HG03060 (cell line): ENCODE results near the gene ADAMTS16.

Experiments
- ATAC-seq: cut with Tn5 transposase; IDR thresholded peaks from one replicate; pipeline ENCODE4 v1.9.1; 2021; ENCODE audit warnings: low read depth, moderate number of reproducible peaks; ENCODE audit not compliant: unreplicated experiment

ADAMTS16 gene

GRCh38 chr5:5332287-5332686 is 192.2 kb downstream of the ADAMTS16 start:
- ATAC-seq: no peak

DNA sequence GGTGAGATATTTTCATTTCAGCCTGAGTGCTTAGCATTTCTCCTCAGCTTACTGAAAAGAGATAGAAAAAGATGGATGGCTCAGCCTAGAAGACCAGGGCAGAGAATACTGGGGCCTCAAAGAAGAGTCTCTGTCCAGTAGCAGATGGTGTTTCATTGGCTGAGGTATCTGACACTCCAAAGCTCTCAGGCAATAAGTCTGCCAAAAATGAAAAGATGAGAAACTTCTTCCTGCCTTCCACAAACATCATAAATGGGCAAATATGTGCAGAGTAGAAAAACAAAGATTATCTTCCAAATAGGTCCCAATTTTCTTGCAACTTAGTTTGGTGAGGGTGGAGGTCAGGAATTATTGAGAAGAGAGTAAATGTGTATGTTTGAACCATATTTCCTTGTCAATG is 195.0 kb downstream of the ADAMTS16 start:
- ATAC-seq: no peak

DNA sequence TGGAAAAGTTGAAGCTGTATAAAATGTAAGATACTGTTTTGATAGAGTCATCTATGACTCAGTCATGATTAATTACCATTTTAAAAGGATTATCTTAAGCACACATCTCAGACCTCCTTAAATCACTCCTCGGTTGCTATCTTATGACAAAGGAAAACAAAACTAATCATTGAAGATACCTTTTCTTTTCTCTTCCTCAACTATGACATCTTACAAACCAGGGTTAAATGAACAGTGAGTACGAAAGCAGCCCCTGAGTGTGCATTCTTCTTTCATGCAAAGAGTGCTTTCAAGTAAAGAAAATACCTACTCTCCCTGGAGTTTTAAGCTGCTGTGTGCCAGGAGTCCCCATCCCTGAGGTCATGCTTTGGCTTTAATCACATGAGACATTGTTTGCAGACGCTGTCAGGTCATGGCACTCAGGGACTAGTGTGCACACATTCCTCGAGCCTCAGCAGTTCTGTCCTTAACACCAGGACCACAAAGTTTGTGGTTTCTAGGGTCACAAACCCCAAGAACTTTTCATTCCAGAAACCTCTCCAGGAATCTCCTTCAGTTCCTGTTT is 195.7 kb downstream of the ADAMTS16 start:
- ATAC-seq: no peak

DNA sequence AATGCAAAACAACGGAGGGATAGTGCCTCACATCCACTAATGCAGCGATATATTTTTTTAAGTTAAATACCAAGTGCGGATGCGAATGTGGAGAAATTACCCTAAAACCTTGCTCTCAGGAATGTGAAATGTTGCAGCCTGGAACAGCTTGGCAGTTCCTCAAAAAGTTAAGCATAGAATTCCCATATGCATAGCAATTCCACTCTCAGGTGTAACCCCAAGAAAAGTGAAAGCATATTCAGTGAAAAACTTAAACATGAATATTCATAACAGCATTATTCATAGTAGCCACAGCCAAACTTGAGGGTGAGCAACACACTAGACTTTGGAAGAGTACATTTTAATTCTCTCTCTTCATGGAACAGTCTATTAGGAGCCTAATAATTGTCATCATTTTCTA is 199.1 kb downstream of the ADAMTS16 start:
- ATAC-seq: no peak

GRCh38 chr5:5340206-5340729 is 200.1 kb downstream of the ADAMTS16 start:
- no peak for ATAC-seq

DNA sequence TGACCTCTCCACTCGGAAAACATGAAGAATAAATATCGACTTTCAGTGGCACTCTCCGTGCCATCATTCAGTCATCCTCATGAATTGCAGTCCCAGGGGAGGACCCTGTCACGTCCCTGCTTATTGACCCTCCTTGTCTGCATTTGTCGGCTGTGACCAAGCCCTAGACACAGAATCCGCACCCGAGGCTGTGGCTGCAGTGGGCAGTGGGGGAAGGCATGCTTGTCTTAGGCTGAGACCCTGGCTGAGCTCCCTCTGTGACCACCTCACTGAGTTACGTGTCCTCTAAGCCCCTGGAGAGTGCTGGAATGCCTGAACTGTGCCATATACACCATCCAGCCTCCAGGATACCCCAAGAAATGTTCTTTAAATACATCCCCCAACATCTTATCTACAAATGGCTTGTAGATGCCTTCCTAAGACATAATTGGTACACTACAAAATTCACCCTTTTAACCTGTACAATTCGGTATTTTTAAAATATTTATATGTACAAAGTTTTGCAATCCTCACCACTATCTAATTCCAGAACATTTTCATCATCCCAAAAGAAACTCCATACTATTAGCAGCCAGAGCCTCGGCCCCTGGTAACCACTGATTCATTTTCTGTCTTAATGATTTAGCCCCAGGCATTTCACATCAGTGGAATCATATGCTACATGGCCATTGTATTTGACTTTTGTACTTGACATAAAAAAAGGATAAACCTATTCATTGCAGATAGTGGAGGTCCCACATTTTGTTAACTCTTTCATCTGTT is 201.6 kb downstream of the ADAMTS16 start:
- ATAC-seq: no peak

- ATAC-seq: no peak
These were observed 202.7 kb downstream of the ADAMTS16 start for GRCh38 chr5:5342784-5343183.

DNA sequence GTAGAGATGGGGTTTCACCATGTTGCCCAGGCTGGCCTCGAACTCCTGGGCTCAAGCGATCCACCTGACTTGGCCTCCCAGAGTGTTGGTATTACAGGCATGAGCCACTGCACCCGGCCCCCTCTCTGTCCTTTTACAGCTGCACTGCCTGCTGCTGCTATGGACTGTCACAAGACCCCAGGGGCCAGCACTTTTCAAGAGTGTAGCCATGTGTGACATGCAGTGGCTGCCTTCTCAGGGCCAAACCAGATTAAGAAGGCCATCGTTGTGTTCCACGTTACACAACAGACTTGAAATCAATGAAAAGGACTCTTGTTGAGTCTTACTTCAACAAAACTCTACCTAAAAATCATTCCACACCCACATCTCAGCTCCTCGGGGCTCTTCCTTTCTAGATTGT is 203.4 kb downstream of the ADAMTS16 start:
- ATAC-seq: no peak

GRCh38 chr5:5344051-5344571 is 204.0 kb downstream of the ADAMTS16 start:
- no peak for ATAC-seq

- ATAC-seq: no peak
These were observed 204.5 kb downstream of the ADAMTS16 start for GRCh38 chr5:5344606-5345005.

GRCh38 chr5:5347442-5347841 is 207.3 kb downstream of the ADAMTS16 start:
- ATAC-seq: no peak

DNA sequence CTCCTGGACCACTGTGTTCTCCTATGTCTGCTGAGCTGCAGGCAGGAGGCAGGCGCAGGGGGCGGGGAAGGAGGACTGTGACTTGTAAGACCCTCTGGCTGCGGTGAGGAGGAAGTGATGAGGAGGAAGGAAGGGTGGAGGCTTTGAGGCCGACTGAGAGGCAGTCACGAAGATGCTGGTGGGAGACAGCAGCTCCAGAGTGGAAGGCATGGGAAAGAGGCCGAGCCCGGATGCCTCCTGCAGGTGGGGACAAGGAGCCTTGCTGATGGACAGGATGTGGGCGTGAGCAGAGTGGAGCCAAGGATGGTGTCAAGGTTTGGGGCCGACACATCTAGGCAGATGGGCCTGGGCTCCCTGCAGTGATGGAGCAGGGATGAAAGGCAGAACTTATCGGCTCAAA is 208.0 kb downstream of the ADAMTS16 start:
- ATAC-seq: no peak

- no peak for ATAC-seq
These were observed 208.4 kb downstream of the ADAMTS16 start for GRCh38 chr5:5348576-5348975.

GRCh38 chr5:5350101-5350500 is 210.0 kb downstream of the ADAMTS16 start:
- no peak for ATAC-seq

GRCh38 chr5:5351288-5351979 is 211.3 kb downstream of the ADAMTS16 start:
- ATAC-seq: no peak

- no peak for ATAC-seq
These were observed 212.5 kb downstream of the ADAMTS16 start for GRCh38 chr5:5352675-5353074.

- no peak for ATAC-seq
These were observed 213.6 kb downstream of the ADAMTS16 start for GRCh38 chr5:5353681-5354080.

- ATAC-seq: no peak
These were observed 216.6 kb downstream of the ADAMTS16 start for GRCh38 chr5:5356765-5357164.

DNA sequence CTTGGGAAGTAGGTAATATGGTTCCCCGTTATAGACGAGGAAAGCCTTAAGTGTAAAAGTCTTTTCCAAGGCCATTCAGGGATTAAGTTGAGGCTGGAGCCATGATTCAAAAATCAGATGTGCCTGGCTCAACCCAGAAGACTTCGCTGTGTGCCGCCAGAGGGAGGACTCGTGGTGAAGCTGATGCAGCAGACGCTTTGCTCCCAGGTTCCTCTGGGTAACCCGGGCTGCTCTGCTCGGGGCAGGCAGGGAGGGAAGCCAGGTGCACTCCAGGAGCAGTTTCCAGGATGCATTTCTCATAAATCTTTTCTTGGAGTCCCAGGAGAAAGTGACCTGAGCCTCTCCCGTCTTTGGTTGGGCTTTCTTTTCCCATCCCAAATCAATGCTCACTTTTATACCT is 219.5 kb downstream of the ADAMTS16 start:
- no peak for ATAC-seq

GRCh38 chr5:5360363-5360940 is 220.3 kb downstream of the ADAMTS16 start:
- no peak for ATAC-seq

DNA sequence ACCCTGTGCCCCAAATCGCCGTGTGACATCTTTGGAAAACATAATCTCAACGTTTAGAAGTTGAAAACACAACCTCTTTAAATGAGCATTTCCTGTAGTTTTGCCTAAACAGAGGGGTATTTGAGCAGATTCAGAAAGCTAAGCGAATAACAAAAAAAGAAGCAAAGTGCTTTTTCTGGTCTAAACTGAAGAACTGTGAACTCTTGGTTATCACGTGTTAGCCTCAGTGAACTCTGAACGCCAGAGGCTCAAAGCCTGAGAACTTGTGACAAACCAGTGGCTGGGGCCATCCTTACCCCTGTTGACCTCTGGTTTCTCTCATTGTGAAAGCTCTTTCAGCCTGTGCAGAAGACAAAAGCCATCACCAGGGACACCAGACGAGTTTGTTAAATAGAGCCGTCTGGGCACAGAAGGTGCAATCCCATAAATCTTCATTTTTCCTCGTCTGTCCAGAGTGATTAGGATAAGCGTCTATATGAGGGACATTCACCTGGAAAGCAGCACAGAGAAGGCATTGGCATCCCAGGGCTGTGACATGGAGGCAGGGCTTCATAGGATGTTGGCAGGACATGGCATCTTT is 220.9 kb downstream of the ADAMTS16 start:
- ATAC-seq: no peak
